NCI-H774 (cell line): ENCODE data around the gene LITAF.
"Not testable (repeated sequence)": the region's sequence is repeated elsewhere in the genome, so short reads cannot be mapped to it uniquely, and the experiment has no call there.

Experiments used
- DNase-seq: peaks from one replicate; lab custom pipeline; 2025; lab: John Stamatoyannopoulos, UW

Gene LITAF

DNA sequence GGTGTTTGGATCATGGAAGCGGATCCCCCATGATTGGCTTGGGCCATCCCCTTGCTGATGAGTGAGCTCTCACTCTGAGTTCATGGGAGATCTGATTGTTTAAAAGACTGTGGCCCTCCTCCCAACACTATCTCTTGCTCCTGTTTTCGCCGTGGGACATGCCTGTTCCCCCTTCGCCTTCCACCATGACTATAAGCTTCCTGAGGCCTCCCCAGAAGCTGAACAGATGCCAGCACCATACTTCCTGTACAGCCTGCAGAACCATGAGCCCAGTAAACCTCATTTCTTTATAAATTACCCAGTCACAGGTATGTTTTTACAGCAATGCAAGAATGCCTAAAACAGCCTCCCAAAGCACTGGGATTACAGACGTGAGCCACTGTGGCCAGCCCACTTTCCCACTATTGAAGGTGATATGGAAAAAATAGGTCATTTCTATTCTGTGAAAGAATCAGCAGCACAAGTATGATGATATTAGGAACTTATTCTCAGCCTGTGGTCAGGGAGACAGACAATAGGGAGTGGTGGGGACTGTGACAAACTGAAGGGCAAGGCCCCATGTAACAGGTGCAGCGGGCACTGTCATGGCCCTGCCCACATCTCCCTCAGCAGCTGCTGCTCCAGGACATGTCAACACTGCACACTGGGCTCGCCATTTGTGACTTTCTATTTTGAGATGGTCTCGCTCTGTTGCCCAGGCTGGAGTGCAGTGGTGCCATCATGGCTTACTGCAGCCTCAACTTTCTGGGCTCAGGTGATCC lies 33.7 kb upstream of the LITAF start:
- DNase-seq, result no peak

DNA sequence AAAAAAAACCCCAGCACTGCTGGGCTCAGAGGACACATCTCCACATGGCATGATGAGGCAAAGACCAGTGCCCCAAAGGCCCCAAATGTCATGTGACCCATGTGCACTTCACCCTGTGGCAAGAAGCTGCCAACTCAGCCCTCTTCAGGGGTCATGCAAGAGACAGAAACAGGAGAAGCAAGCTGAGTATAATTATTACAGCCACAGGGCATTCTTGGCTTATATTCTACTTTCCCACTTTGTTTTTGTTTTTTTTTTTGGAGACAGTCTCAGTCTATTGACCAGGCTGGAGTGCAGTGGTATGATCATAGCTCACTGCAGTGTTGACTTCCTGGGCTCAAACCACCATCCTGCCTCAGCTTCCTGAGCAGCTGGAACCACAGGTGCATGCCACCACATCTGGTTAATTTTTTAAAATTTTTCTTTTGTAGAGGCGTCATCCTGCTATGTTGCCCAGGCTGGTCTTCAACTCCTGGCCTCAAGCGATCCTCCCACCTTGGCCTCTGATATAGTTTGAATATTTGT lies 32.7 kb upstream of the LITAF start:
- DNase-seq, result no peak

DNA sequence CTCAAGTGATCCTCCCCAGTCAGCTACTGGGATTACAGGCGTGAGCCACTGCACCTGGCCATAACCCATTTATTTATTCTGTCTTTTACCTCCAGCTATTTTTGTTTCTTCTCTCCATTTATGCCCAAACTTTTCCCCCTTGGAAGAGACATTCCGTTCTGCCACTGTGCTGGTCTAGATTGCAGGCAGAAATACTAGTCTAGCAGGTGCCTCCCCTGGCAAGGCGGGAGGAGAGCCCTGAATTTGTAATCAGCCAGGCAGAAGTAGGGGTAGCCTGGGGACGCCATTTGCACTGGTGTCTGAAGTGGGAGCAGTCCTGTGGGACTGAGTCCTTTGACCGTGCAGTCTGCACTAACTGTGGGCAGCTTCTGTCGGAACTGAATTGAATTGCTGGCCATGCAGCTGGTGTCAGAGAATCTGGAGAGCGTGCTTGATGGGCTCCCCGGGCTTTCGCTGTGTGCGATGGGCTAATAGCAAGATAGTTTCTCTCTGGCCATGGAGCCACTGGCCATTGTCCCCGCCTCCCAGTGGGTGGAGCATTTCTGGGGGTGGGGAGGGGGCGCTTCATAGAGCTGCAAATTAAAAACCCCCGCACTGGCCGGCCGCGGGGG lies 31.5 kb upstream of the LITAF start:
- DNase-seq, result no peak

DNA sequence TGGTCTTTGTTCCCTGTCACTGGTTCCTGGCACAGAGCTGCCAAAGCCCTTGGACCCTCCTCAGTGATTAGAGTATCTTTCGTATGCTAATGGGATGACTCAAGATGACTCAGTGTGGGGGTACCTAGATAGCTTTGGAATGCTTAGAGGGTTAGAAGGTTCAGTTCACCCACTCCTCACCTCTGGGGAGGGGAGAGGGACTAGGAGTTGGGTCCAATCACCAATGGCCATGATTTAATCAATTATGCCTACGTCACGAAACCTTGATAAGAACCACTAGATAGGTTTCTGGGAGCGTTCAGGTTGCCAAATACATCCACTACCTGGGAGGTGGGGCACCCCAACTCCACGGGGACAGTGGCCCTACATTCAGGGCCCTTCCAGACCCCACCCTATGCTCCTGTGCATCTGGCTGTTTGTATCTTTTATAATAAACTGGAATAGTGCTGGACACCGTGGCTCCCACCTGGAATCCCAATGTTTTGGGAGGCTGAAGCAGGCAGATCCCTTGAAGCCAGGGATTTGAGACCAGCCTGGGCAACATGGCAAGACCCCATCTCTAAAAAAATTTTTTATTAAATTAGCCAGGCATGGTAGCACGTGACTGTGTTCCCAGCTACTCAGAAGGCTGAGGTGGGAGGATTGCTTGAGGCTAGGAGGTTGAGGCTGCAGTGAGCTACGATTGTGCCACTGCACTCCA lies 29.2 kb upstream of the LITAF start:
- no peak for DNase-seq

GRCh38 chr16:11614587-11615175 lies 28.0 kb upstream of the LITAF start:
- DNase-seq, result no peak

DNA sequence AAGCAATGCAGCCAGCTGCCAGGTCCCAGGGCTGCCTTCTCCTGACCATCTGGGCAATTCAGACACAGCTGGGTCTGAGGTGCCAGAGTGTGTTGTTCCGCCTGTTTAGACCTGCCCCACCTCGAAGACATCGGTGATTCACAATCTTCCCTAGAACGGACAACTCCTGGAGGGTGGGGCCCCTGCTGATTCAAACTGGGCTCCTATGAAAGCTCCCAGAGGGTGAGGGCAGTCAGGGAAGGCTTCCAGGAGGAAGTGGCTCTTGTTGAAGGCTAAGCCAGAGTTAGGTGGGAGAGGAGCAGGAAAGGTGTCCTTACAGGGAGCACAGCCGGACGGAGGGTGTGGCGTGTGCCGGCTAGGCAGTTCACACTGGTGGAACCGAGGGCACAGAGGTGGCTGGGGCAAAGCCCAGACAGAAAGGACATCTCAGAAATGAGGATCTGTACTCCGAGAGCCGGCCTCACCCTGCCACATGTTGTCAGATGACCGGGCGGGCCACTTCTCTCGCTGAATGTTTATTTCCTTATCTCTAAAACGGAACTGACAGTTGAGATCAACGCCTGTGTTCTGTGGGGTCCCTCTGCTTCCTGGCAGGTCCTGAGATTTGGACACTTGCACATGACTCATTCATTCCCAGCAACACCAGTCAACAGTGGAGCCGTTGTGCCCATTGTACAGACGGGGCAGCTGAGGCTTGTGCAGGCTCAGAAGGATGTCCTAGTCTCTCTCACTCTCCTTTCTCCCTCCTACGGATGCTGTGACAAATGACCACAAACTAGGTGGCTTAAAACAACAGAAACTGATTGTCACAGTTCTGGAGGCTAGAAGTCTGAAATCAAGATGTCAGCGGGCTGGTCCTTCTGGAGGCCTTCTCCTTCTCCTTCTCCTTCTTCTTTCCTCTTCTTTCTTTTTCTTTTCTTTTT lies 26.9 kb upstream of the LITAF start:
- no peak for DNase-seq

DNA sequence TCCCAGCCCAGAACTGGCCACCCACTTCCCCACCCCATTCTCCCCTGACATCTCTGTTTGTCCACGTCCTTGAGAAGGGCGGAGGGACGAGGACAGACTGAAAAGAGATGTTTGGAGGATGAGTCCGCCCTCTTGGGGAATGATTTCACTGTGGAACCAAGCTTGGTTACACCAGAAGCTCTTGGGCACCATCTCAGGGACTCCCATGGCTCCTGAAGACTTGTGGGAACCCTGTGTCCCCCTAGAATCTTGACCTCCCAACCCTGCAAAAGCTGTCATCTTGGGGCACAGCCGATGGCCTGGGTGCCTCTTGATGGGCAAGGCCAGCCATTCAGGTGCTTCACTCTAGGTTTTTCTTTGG lies 25.9 kb upstream of the LITAF start:
- DNase-seq, result no peak

- DNase-seq, result peak; percentile 39
These were observed 25.3 kb upstream of the LITAF start for GRCh38 chr16:11611871-11612664.

DNA sequence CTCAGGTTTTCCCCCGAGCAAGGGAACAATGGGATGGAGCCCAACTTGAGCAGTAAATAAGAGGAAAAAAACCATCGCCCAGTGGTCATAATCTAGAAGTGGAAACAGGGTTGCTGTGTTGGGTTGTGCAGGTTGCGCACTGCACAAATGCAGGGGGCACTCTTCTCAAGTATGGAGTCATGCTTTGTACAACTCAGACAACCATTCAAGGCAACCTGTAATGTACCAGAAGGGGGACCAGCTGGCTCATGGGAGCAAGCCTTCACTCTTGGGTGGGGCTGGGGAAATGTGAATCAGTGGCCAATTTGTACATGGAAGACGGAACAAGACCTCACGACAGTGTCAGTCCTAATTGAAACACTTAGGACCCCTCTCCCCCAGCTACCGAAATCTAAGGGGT lies 23.9 kb upstream of the LITAF start:
- no peak for DNase-seq

- no peak for DNase-seq
These were observed 23.4 kb upstream of the LITAF start for GRCh38 chr16:11610121-11610505.

GRCh38 chr16:11609474-11610120 lies 22.9 kb upstream of the LITAF start:
- DNase-seq, result no peak

DNA sequence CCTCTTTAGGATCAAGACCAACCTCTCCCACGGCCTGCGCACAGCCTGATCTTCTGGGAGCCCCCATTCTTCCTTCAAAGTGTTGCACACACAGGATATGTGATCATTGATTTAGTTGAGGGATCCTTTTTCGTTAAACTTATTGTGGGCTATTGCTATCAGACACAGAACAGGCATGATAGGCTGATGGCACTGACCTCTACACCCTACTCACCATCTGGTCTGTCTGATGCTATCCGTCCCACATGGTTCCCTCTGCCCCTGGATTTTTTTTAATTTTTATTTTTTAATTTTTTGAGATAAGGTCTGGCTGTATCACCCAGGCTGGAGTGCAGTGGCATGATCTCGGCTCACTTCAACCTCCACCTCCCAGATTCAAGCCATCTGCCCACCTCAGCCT lies 19.2 kb upstream of the LITAF start:
- no peak for DNase-seq

GRCh38 chr16:11605564-11605886 lies 18.8 kb upstream of the LITAF start:
- no peak for DNase-seq

DNA sequence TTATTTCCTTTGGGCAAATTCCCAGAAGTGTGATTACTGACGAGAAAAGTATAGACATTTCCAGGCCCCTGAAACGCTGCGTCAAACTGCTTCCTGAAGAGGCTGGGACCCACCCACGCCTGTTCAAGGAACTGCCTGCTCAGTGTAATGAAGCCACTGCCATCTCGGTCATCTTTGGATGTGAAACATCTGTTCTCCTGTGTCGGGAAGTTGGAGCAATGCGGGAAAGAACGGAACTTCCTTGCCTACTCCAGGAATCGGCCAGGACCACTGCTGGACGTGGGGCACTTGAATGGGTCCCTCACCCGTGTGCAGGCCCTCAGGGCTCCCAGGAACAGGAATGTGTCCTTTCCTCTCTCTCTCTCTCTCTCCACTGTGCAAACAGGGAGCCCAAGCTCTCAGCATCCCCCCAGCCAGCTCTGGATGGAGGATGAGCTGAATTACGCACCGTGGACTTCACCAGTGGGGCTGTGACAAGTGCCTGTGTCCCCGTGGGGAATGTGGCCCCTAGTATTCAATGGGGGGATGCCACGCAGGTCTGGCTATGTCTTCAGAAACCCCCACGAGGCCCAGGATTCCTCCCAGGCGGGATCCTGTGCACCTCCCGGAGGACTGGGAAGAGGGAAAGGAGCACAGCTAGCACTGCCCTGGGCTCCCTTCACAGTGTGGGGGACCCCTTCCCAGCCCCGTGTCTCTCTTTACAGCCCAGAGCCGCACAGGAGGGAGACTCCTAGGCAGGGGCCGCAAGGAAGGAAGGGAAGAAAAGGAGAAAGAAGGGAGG lies 18.3 kb upstream of the LITAF start:
- no peak for DNase-seq

- not testable (repeated sequence) for DNase-seq
These were observed 17.6 kb upstream of the LITAF start for GRCh38 chr16:11604296-11604695.

GRCh38 chr16:11603331-11603750 lies 16.6 kb upstream of the LITAF start:
- no peak for DNase-seq

DNA sequence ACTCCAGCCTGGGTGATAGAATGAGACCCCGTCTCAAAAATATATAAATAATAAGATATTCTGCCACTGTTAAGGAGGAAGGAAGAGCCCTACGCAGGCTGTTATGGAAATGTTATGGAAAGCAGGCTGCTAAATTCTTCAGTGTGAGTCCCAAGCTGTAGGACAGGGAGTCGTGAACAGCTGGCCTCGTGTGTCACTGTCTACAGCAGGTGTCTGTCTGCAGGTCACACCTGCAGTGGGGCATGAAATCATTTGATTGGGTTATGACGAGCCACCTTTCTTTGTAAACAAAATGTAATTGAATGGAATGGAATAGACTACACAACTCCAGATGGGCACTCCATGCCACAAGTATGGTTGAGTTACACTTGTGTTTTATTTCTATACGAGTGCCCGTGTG lies 15.6 kb upstream of the LITAF start:
- peak; percentile 78 for DNase-seq

GRCh38 chr16:11601911-11602310 lies 15.2 kb upstream of the LITAF start:
- no peak for DNase-seq

- no peak for DNase-seq
These were observed 14.7 kb upstream of the LITAF start for GRCh38 chr16:11601425-11601824.

- DNase-seq, result no peak
These were observed 12.9 kb upstream of the LITAF start for GRCh38 chr16:11599579-11599978.
